CD4-positive, alpha-beta T cell treated with Interferon gamma for 1 hour (primary cell): ENCODE data around the gene RBM42.
"Not testable (repeated sequence)": the region's sequence is repeated elsewhere in the genome, so short reads cannot be mapped to it uniquely, and the experiment has no call there.

Experiments used
- DNase-seq: peaks from one replicate; pipeline ENCODE4 v3.0.0-alpha.2; 2020

The RBM42 gene

GRCh38 chr19:35654828-35655227 is 26.0 kb downstream of the RBM42 start:
- DNase-seq, result not testable (repeated sequence)

GRCh38 chr19:35655600-35655999 is 26.8 kb downstream of the RBM42 start:
- no peak for DNase-seq

GRCh38 chr19:35656700-35657099 is 27.9 kb downstream of the RBM42 start:
- DNase-seq, result no peak

GRCh38 chr19:35657904-35658700 is 29.3 kb downstream of the RBM42 start:
- DNase-seq, result no peak

- no peak for DNase-seq
These were observed 33.1 kb downstream of the RBM42 start for GRCh38 chr19:35661995-35662340.

- DNase-seq, result no peak
These were observed 35.1 kb downstream of the RBM42 start for GRCh38 chr19:35663981-35664380.

GRCh38 chr19:35665157-35665556 is 36.3 kb downstream of the RBM42 start:
- no peak for DNase-seq

GRCh38 chr19:35665604-35666003 is 36.8 kb downstream of the RBM42 start:
- no peak for DNase-seq

GRCh38 chr19:35666251-35666913 is 37.5 kb downstream of the RBM42 start, which contains the start of gene UPK1A:
Gene UPK1A (plus strand): TSS chr19:35666517. CDS start chr19:35666813, 296 bp downstream.
- DNase-seq, result no peak

- no peak for DNase-seq
These were observed 40.7 kb downstream of the RBM42 start for GRCh38 chr19:35669566-35669965.

GRCh38 chr19:35669974-35670373 is 41.1 kb downstream of the RBM42 start:
- no peak for DNase-seq

- DNase-seq, result no peak
These were observed 41.9 kb downstream of the RBM42 start for GRCh38 chr19:35670686-35671085.

- no peak for DNase-seq
These were observed 43.0 kb downstream of the RBM42 start for GRCh38 chr19:35671818-35672217.

- peak; percentile 12 for DNase-seq
These were observed 44.4 kb downstream of the RBM42 start for GRCh38 chr19:35673121-35673804.

- no peak for DNase-seq
These were observed 46.8 kb downstream of the RBM42 start for GRCh38 chr19:35675589-35676140.
